HG02870 (cell line): ENCODE results near the gene PDCD1.
"Not testable (repeated sequence)": the region's sequence is repeated elsewhere in the genome, so short reads cannot be mapped to it uniquely, and the experiment has no call there.

Experiments used
- ATAC-seq: cut with Tn5 transposase; IDR thresholded peaks from one replicate; pipeline ENCODE4 v1.9.1; 2021; ENCODE audit warnings: mild to moderate bottlenecking, moderate library complexity; ENCODE audit not compliant: unreplicated experiment

PDCD1 gene

GRCh38 chr2:241858206-241859016 is at the start of gene PDCD1:
PDCD1 (minus strand) TSS chr2:241858894; CDS start chr2:241858838, 56 bp downstream.
- ATAC-seq = peak; percentile 42

DNA sequence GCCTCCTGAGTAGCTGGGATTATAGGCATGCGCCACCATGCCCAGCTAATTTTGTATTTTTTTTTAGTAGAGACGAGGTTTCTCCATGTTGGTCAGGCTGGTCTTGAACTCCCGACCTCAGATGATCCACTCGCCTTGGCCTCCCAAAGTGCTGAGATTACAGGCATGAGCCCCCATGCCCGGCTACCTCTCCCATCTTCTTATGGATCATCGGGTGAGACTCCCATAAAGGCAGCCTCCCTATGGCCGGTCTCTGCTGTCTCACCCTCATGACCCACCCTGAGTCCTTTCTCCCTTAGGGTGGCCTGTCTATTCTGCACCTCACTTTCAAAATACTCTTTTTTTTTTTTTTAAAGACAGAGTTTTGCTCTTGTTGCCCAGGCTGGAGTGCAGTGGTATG is 49.1 kb upstream of the PDCD1 start:
- ATAC-seq = not testable (repeated sequence)

- no peak for ATAC-seq
Observed at GRCh38 chr2:241906826-241907570, 48.3 kb upstream of the PDCD1 start.

GRCh38 chr2:241906378-241906770 is 47.7 kb upstream of the PDCD1 start:
- not testable (repeated sequence) for ATAC-seq

GRCh38 chr2:241905716-241906377 is 47.2 kb upstream of the PDCD1 start:
- ATAC-seq = no peak

GRCh38 chr2:241904791-241905710 is 46.4 kb upstream of the PDCD1 start:
- no peak for ATAC-seq

GRCh38 chr2:241904011-241904718 is 45.5 kb upstream of the PDCD1 start:
- no peak for ATAC-seq

- no peak for ATAC-seq
Observed at GRCh38 chr2:241903121-241904010, 44.7 kb upstream of the PDCD1 start.

- ATAC-seq = no peak
Observed at GRCh38 chr2:241902357-241902991, 43.8 kb upstream of the PDCD1 start.

DNA sequence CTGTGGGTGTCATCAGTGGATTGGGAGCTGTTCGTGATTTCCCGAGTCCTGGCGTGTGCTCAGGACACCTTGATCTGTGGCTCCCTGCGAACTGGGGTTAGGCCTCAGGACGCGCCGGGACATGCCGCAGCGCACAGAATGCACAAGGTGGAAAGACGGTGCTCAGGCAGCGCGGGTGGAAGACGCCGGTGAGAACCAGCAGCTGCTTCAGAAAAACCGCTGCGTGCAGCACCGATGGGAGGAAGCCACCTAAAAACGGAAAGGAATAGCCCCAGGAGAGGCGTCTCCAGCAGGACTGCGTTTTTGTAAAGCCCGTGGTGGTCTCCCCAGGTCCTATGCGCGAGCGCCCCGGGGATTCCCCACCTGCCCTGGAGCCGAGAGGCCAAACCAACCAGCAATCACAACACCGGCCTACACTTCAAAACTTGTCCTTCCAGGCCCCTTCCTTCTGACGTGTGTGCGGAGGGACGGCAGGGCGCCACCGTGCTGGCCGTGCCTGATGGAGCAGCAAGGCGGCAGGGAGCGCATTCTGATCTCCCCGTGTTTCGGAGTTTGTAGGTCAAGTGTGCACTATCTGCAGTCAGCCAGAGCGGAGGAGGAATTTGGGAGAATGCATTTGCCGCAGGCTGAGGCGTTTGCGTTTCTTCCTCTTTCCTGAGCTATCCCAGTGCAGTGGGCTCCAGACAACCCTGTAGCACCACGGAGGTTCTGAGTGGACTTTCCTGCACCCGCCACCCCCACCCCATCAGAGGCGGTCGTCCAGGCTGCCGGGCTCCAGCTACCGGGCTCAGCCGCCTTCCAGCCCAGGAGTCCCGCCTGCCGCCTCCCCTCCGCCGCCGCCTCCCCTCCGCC is 43.0 kb upstream of the PDCD1 start:
- ATAC-seq = no peak

GRCh38 chr2:241901018-241901380 is 42.3 kb upstream of the PDCD1 start:
- no peak for ATAC-seq

DNA sequence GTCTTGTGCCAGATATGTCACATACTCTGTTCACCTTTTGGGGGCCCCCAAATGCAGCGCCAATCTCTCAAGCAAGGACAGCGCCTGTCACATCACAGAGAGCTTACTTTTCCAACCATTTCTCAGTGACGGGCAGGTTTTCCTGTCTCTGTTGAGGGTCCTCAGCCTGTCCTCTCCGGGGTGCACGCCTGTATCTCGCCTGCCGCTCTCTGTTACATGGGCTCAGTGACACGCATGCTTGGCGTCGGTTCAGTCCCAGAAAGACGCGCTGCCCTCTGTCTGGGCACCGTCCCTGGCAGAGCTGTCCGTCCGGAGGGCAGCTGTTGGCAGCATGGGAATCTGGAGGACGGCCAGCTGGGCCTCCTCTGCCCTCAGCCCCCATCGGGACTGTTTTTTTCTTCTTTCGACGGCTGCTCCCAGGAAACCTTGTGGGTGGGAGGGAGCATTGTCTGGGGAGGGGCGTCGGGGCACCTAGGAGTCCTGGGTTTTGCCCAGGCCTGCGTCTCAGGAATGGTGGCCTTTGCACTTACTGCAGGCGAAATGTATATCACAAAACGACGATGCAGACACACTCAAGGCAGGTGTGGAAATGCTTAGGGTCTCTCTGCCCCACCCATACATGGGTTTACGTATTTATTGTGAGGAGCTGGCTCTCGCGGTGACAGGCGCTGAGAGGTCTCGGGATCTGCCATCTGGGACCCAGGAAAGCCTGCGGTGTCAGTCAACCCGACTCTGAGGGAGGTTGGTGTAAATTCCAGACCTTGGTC is 41.7 kb upstream of the PDCD1 start:
- ATAC-seq = no peak

DNA sequence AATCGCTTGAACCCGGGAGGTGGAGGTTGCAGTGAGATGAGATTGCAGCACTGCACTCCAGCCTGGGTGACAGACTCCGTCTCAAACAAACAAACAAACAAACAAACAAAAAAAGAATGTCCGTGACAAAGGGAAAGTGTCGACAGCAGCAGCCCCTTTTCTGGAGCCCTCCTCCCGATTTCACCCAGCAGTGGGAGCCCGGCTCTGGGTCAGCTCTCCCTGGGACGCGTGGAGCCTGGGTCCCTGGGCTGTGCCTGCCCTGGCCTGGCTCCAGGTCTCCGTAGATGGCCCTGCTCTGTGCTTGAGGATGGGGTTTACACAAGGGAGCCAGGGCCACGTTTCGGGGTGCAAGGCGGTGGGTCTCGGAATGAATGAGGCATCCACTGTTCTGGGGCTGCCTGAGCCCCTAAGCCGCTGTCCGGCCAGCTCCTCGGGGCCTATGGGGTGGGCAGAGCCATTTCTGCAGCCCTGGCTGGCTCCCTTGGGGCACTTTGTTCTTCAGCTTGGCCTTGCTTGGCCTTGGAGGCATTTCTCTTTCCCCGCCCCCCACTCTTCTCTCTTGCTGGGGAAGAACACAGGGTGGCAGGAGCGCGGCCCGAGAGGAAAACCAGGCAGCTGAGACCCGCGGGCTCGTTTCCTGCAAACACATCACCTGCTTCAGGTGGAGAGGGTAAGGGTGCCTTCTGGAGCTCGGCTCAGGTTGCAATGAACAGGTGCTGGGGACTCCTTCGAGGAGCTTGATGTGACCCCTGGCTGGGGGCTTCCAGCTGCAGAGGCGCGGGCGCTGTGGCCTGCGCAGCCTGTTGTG is 40.0 kb upstream of the PDCD1 start:
- no peak for ATAC-seq

- no peak for ATAC-seq
Observed at GRCh38 chr2:241897231-241897916, 38.7 kb upstream of the PDCD1 start.

- ATAC-seq = no peak
Observed at GRCh38 chr2:241896746-241897201, 38.1 kb upstream of the PDCD1 start.
